HepG2 (cell line): ENCODE measurements around the gene NDOR1. TPM values are rescaled to one million over a fixed set of nuclear protein-coding genes. Genes with fewer than 3 reads are reported as not detected.

Source experiments
- AHR ChIP-seq: IDR thresholded peaks from 2 replicates; pipeline ENCODE4 v1.6.1; 2018; ENCODE audit warnings: missing genetic modification reagents, missing compliant biosample characterization
- HMG20A ChIP-seq: IDR thresholded peaks from 2 replicates; pipeline ENCODE4 v1.6.1; 2016; ENCODE audit warnings: borderline replicate concordance
- JARID2 ChIP-seq: sonication (generic); formaldehyde crosslinking; IDR thresholded peaks from 2 replicates; pipeline ENCODE4 v1.8.1; 2023; ENCODE audit warnings: missing genetic modification reagents, inconsistent platforms; ENCODE audit not compliant: insufficient replicate concordance
- SAP130 ChIP-seq: IDR thresholded peaks from 2 replicates; pipeline ENCODE4 v1.6.1; 2016; ENCODE audit warnings: low read depth
- ZFP37 ChIP-seq: sonication (generic); formaldehyde crosslinking; IDR thresholded peaks from 2 replicates; pipeline ENCODE4 v1.4.0; 2020; ENCODE audit warnings: missing genetic modification reagents, borderline replicate concordance
- ZFX ChIP-seq: sonication (generic); formaldehyde crosslinking; IDR thresholded peaks from 2 replicates; pipeline ENCODE4 v1.4.0; 2020; ENCODE audit warnings: mild to moderate bottlenecking, low read depth, missing genetic modification reagents, moderate library complexity
- ZFYVE20 ChIP-seq: sonication (generic); formaldehyde crosslinking; IDR thresholded peaks from 2 replicates; pipeline ENCODE4 v1.8.0; 2023; ENCODE audit warnings: low read depth, mild to moderate bottlenecking, moderate library complexity, missing genetic modification reagents, borderline replicate concordance
- ZMAT3 ChIP-seq: sonication (generic); formaldehyde crosslinking; conservative IDR thresholded peaks from 2 replicates; pipeline ENCODE4 v1.7.0; 2021; ENCODE audit warnings: missing genetic modification reagents
- ZNF33A ChIP-seq: sonication (generic); formaldehyde crosslinking; IDR thresholded peaks from 2 replicates; pipeline ENCODE4 v1.5.1; 2020; ENCODE audit warnings: missing genetic modification reagents, mild to moderate bottlenecking, moderate library complexity, borderline replicate concordance
- ZNF441 ChIP-seq: sonication (generic); formaldehyde crosslinking; IDR thresholded peaks from 2 replicates; pipeline ENCODE4 v1.7.0; 2021; ENCODE audit warnings: missing genetic modification reagents, borderline replicate concordance
- ZNF557 ChIP-seq: sonication (generic); formaldehyde crosslinking; IDR thresholded peaks from 2 replicates; pipeline ENCODE4 v1.4.0; 2020; ENCODE audit warnings: missing genetic modification reagents
- ZNF614 ChIP-seq: IDR thresholded peaks from 2 replicates; pipeline ENCODE4 v1.6.1; 2018; ENCODE audit warnings: missing biosample characterization, missing genetic modification reagents, inconsistent platforms, borderline replicate concordance
- ZNF670 ChIP-seq: sonication (generic); formaldehyde crosslinking; IDR thresholded peaks from 2 replicates; pipeline ENCODE4 v1.8.0; 2022; ENCODE audit warnings: mild to moderate bottlenecking, missing genetic modification reagents, borderline replicate concordance
- polyA plus RNA-seq, 8 experiments: library from polyadenylated mRNA; depleted of rRNA in 3 of 8; stranded (reverse) in 7 of 8; unstranded in 1 of 8; fragments of >200 nt; fragmentation: Illumina TruSeq in 4 of 8; extraction: Trizol in 4 of 8; gene quantifications; 2 replicates each; pipeline versions ENCODE4 v1.2.1 to v1.2.3, GENCODE V29; 2011 to 2016; ENCODE audit warnings: low read depth in 4 of 8, missing spikeins in 1 of 8, mixed read lengths in 1 of 8; ENCODE audit not compliant: insufficient read depth in 1 of 8
- total RNA-seq, 5 experiments: library from RNA; depleted of rRNA; stranded (reverse); fragments of >200 nt; fragmentation: Illumina TruSeq; extraction: Trizol; gene quantifications; 2 replicates each; pipeline ENCODE4 v1.2.3, GENCODE V29; 2016; ENCODE audit warnings: low read depth in 1 of 5
- TF ChIP-seq, protein P1 (sequence below): sonication (generic); formaldehyde crosslinking; IDR thresholded peaks from 2 replicates; pipeline ENCODE4 v1.8.0; 2022; ENCODE audit warnings: mild to moderate bottlenecking, missing genetic modification reagents
- TF ChIP-seq, protein P2 (sequence below): sonication (generic); formaldehyde crosslinking; IDR thresholded peaks from 2 replicates; pipeline ENCODE4 v1.5.0; 2020; ENCODE audit warnings: mild to moderate bottlenecking, missing genetic modification reagents, moderate library complexity
- TF ChIP-seq, protein P3 (sequence below): sonication (generic); formaldehyde crosslinking; IDR thresholded peaks from 2 replicates; pipeline ENCODE4 v1.4.0; 2020; ENCODE audit warnings: missing genetic modification reagents, borderline replicate concordance
- TF ChIP-seq, protein P4 (sequence below): sonication (generic); formaldehyde crosslinking; IDR thresholded peaks from 2 replicates; pipeline ENCODE4 v1.5.1; 2020; ENCODE audit warnings: missing genetic modification reagents, mild to moderate bottlenecking, borderline replicate concordance
- TF ChIP-seq, protein P5 (sequence below): sonication (generic); formaldehyde crosslinking; IDR thresholded peaks from 2 replicates; pipeline ENCODE4 v1.4.0; 2020; ENCODE audit warnings: missing genetic modification reagents, borderline replicate concordance

Gene NDOR1
- total and polyA plus RNA-seq, 2 of the 13 experiments (the other 11 are each of a cell fraction or from before 2014, with no cell fraction given) = 3.6 to 8.7 TPM

GRCh38 chr9:137228506-137228967, 23.0 kb downstream of the NDOR1 start (continued):
- TF ChIP-seq, protein P1, sequence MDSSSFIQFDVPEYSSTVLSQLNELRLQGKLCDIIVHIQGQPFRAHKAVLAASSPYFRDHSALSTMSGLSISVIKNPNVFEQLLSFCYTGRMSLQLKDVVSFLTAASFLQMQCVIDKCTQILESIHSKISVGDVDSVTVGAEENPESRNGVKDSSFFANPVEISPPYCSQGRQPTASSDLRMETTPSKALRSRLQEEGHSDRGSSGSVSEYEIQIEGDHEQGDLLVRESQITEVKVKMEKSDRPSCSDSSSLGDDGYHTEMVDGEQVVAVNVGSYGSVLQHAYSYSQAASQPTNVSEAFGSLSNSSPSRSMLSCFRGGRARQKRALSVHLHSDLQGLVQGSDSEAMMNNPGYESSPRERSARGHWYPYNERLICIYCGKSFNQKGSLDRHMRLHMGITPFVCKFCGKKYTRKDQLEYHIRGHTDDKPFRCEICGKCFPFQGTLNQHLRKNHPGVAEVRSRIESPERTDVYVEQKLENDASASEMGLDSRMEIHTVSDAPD (CRISPR knock-in tag) = no peak
- no peak for TF ChIP-seq AHR (CRISPR knock-in tag)
- TF ChIP-seq JARID2 (CRISPR knock-in tag) = no peak
- no peak for TF ChIP-seq ZNF441 (CRISPR knock-in tag)
- TF ChIP-seq ZNF670 (CRISPR knock-in tag) = no peak
- TF ChIP-seq SAP130 (CRISPR knock-in tag) = peak; percentile 57
- no peak for TF ChIP-seq ZFX (CRISPR knock-in tag)
- TF ChIP-seq ZNF614 (CRISPR knock-in tag) = no peak
- TF ChIP-seq, protein P2, sequence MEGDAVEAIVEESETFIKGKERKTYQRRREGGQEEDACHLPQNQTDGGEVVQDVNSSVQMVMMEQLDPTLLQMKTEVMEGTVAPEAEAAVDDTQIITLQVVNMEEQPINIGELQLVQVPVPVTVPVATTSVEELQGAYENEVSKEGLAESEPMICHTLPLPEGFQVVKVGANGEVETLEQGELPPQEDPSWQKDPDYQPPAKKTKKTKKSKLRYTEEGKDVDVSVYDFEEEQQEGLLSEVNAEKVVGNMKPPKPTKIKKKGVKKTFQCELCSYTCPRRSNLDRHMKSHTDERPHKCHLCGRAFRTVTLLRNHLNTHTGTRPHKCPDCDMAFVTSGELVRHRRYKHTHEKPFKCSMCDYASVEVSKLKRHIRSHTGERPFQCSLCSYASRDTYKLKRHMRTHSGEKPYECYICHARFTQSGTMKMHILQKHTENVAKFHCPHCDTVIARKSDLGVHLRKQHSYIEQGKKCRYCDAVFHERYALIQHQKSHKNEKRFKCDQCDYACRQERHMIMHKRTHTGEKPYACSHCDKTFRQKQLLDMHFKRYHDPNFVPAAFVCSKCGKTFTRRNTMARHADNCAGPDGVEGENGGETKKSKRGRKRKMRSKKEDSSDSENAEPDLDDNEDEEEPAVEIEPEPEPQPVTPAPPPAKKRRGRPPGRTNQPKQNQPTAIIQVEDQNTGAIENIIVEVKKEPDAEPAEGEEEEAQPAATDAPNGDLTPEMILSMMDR (CRISPR knock-in tag) = no peak
- TF ChIP-seq ZNF33A (CRISPR knock-in tag) = no peak
- TF ChIP-seq ZMAT3 (CRISPR knock-in tag) = no peak
- TF ChIP-seq, protein P3, sequence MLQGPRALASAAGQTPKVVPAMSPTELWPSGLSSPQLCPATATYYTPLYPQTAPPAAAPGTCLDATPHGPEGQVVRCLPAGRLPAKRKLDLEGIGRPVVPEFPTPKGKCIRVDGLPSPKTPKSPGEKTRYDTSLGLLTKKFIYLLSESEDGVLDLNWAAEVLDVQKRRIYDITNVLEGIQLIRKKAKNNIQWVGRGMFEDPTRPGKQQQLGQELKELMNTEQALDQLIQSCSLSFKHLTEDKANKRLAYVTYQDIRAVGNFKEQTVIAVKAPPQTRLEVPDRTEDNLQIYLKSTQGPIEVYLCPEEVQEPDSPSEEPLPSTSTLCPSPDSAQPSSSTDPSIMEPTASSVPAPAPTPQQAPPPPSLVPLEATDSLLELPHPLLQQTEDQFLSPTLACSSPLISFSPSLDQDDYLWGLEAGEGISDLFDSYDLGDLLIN (CRISPR knock-in tag) = no peak
- no peak for TF ChIP-seq HMG20A (CRISPR knock-in tag)
- TF ChIP-seq, protein P4, sequence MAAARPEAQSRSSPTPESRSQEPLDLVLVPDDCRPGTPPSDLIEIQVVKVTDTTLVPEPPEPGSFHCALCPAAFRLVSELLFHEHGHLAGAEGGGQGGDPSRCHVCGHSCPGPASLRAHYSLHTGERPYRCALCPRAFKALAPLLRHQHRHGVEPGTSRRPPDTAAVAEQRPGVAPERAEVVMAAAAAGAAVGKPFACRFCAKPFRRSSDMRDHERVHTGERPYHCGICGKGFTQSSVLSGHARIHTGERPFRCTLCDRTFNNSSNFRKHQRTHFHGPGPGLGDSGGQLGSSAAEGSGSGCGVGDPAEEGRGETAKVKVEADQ (CRISPR knock-in tag) = no peak
- no peak for TF ChIP-seq ZNF557 (CRISPR knock-in tag)
- TF ChIP-seq ZFYVE20 (CRISPR knock-in tag) = no peak
- TF ChIP-seq ZFP37 = no peak
- TF ChIP-seq, protein P5, sequence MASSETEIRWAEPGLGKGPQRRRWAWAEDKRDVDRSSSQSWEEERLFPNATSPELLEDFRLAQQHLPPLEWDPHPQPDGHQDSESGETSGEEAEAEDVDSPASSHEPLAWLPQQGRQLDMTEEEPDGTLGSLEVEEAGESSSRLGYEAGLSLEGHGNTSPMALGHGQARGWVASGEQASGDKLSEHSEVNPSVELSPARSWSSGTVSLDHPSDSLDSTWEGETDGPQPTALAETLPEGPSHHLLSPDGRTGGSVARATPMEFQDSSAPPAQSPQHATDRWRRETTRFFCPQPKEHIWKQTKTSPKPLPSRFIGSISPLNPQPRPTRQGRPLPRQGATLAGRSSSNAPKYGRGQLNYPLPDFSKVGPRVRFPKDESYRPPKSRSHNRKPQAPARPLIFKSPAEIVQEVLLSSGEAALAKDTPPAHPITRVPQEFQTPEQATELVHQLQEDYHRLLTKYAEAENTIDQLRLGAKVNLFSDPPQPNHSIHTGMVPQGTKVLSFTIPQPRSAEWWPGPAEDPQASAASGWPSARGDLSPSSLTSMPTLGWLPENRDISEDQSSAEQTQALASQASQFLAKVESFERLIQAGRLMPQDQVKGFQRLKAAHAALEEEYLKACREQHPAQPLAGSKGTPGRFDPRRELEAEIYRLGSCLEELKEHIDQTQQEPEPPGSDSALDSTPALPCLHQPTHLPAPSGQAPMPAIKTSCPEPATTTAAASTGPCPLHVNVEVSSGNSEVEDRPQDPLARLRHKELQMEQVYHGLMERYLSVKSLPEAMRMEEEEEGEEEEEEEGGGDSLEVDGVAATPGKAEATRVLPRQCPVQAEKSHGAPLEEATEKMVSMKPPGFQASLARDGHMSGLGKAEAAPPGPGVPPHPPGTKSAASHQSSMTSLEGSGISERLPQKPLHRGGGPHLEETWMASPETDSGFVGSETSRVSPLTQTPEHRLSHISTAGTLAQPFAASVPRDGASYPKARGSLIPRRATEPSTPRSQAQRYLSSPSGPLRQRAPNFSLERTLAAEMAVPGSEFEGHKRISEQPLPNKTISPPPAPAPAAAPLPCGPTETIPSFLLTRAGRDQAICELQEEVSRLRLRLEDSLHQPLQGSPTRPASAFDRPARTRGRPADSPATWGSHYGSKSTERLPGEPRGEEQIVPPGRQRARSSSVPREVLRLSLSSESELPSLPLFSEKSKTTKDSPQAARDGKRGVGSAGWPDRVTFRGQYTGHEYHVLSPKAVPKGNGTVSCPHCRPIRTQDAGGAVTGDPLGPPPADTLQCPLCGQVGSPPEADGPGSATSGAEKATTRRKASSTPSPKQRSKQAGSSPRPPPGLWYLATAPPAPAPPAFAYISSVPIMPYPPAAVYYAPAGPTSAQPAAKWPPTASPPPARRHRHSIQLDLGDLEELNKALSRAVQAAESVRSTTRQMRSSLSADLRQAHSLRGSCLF (CRISPR knock-in tag) = no peak
